Aorta (tissue), 5 donors: ENCODE measurements around the gene ARHGAP10. TPM values are rescaled to one million over a fixed set of nuclear protein-coding genes. Genes with fewer than 3 reads are reported as not detected.

Experiments
- ATAC-seq: fragments of 200-7000 bp; cut with Tn5 transposase; one replicate; pipeline ENCODE4 v1.9.1; 2022; ENCODE audit warnings: moderate library complexity; ENCODE audit not compliant: low FRiP score
- DNase-seq, 2 donors: peaks; one replicate each; pipeline ENCODE4 v3.0.0-alpha.2; 2020
- H3K27ac ChIP-seq, 2 donors: one replicate each; pipeline ENCODE4 v1.5.1; 2013; ENCODE audit warnings: low read length in 2 of 2, mild to moderate bottlenecking in 2 of 2, moderate library complexity in 2 of 2, control low read depth in 1 of 2, inconsistent platforms in 1 of 2, low read depth in 1 of 2
- H3K27me3 ChIP-seq, 2 donors: one replicate each; pipeline ENCODE4 v1.6.1; 2013; ENCODE audit warnings: control low read depth in 1 of 2, low read length in 1 of 2, mild to moderate bottlenecking in 1 of 2, moderate library complexity in 1 of 2; ENCODE audit not compliant: insufficient read depth in 2 of 2, control insufficient read depth in 1 of 2
- H3K36me3 ChIP-seq, 2 donors: one replicate each; pipeline ENCODE4 v1.6.1; 2013; ENCODE audit warnings: control low read depth in 1 of 2, low read length in 1 of 2, mild to moderate bottlenecking in 1 of 2; ENCODE audit not compliant: insufficient read depth in 2 of 2, control insufficient read depth in 1 of 2
- H3K4me1 ChIP-seq, 2 donors: one replicate each; pipeline ENCODE4 v1.6.1; 2013; ENCODE audit warnings: low read length in 2 of 2, control low read depth in 1 of 2, mild to moderate bottlenecking in 1 of 2, moderate library complexity in 1 of 2; ENCODE audit not compliant: insufficient read depth in 2 of 2, control insufficient read depth in 1 of 2
- H3K4me3 ChIP-seq, 2 donors: one replicate each; pipeline ENCODE4 v1.5.1; 2013; ENCODE audit warnings: low read length in 2 of 2, control low read depth in 1 of 2, mild to moderate bottlenecking in 1 of 2
- H3K9me3 ChIP-seq: one replicate; pipeline ENCODE4 v1.6.1; 2013; ENCODE audit warnings: mild to moderate bottlenecking, low read length; ENCODE audit not compliant: control insufficient read depth
- WGBS, 2 donors: extraction: QIAGEN DNeasy Blood & Tissue Kit; methylation state at CpG; one replicate each; pipeline ENCODE4 v1.1.7; 2013; 5-methylcytosine and 5-hydroxymethylcytosine counted together
- intact Hi-C, 2 donors: fragments of 100-400 bp; cut with DNase I; formaldehyde crosslinking; loops; one replicate each; pipeline versions ENCODE4 v1.14.2 to v1.15.0; 2022
- polyA plus RNA-seq, 2 donors: library from polyadenylated mRNA; stranded (reverse); fragments of 200-250 nt; gene quantifications; one replicate each; pipeline ENCODE4 v1.2.3, GENCODE V29; 2013
- total RNA-seq, 2 donors: library from RNA; stranded (reverse); fragmentation: NEBNext Ultra II Directional; extraction: Animal tissue kit (Norgen Biotek cat#: 25700); gene quantifications; one replicate each; pipeline ENCODE4 v1.2.1, GENCODE V29; 2021
- donor health status: healthy with polysubstance abuse.
- donor health status: Bipolar disorder and iron deficiency.
- donor health status: DM: no; HTN: no; CAD: no.
- donor health status: DM: no; HTN: no; CAD: no.
- donor health status: DM: yes; HTN: yes; CAD: no.

ARHGAP10 gene
- total and polyA plus RNA-seq, 4 donors = 47.3 to 94.5 (median 63.5) TPM

DNA sequence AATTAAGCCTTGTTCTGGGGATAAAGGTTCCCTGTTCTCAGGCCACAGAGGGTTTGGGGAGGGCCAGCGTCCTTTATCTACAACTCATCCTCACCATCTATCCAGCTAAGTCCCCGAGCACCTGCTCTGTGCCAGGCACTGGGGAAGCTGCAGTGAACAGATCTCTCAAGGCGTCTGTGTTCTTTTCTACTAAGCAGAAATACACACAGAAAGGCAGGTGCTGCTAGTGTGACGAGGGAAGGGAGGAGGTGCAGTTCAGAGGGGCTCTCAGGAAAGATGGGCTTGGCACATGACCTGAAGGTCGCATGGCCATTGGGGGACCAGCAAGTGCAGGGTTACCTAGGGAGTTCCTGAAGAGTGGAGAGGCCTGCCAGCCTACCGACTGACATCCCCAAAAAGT is 358.1 kb downstream of the ARHGAP10 start:
- H3K4me3 ChIP-seq = no peak overlapping the region
- intact Hi-C loops = no loop called here
- no peaks in the 10 kb centered on the region for H3K4me1 ChIP-seq
- H3K36me3 ChIP-seq = no peaks in the 10 kb centered on the region
- ATAC-seq (no peak), DNase-seq (no peak)
- WGBS, 2 donors = 89 to 92% methylated on average over 6 of the region's 6 CpGs
- no peaks in the 10 kb centered on the region for H3K9me3 ChIP-seq
- no peak overlapping the region for H3K27ac ChIP-seq
- no peaks in the 10 kb centered on the region for H3K27me3 ChIP-seq

DNA sequence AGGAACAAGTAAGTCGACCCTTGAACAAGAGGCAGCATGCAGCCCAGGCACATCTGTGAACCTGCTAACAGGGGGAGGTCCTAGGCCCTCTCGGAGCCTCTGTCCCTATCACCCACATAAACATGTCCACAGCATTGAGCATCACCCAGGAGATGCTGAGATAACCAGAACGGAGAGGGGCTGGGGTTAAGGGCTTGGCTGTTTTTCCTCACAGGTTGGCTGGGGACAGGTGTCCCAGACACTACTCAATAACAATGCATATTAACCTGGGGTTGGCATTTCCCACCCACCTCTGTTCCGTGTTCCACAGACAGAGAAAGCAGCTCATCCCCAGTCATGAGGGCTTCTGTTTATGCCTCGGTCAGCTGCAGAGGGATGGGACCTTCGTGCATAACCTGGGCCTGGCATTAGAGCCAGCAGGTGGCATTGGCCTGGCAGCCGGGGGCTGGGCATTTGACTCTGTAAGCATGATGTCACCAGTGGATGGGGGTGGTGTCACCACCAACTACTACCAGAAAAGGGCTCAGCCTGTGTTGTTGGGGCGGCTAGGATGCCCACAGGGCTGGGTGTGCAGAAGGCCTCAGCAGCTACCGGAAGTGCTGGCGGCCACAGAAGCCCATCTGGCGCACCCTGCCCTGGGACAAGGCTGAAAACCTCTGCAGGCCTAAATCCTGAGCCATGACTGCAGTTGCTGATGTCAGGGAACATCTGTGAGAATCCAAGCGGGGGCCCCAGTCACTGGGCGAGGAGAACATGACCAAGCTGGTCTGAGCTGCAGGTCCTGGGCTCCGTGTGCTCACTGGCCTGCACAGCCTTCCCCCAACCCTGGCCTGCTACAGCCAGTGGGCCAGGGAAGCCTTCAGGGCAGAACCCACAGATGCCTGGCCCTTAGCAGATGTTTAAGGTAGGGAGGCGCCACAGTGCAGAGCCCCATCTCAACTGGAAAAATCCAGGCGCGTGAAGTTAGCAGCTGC is 358.9 kb downstream of the ARHGAP10 start:
- DNase-seq = no peak
- intact Hi-C loops = no loop called here
- Histone ChIP-seq H3K9me3 (no peaks in the 10 kb centered on the region), H3K27ac (no peak overlapping the region), H3K27me3 (no peaks in the 10 kb centered on the region), H3K4me3 (no peak overlapping the region), H3K36me3 (no peaks in the 10 kb centered on the region), H3K4me1 (no peaks in the 10 kb centered on the region)
- WGBS, 2 donors = 93 to 95% methylated on average over 17 of the region's 17 CpGs
- peak; percentile 24 for ATAC-seq

DNA sequence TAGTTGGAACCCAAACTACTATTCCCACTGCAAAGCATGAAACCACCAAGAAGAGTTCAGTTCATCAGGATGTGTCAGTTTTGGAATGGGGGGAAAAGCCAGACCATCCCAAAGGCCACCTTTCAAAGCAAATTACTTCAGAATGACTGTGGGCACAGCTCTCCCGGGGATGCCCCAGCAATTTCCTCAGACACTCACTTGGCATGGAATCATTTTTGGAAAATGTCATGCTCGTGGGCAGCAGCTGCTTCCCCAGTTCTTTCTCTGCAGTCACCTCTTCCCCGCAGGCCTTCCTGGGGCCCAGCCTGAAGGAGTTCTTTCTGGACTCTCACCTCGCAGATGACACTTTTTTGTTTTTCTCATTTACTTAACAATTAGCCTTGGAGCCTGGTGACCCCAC is 360.0 kb downstream of the ARHGAP10 start:
- Histone ChIP-seq H3K27ac (no peak overlapping the region), H3K4me3 (no peak overlapping the region), H3K27me3 (no peaks in the 10 kb centered on the region), H3K4me1 (no peaks in the 10 kb centered on the region), H3K9me3 (no peaks in the 10 kb centered on the region), H3K36me3 (no peaks in the 10 kb centered on the region)
- ATAC-seq (no peak), DNase-seq (no peak)
- 72 to 73% methylated on average over 4 of the region's 4 CpGs for WGBS, 2 donors
- intact Hi-C loops = no loop called here

DNA sequence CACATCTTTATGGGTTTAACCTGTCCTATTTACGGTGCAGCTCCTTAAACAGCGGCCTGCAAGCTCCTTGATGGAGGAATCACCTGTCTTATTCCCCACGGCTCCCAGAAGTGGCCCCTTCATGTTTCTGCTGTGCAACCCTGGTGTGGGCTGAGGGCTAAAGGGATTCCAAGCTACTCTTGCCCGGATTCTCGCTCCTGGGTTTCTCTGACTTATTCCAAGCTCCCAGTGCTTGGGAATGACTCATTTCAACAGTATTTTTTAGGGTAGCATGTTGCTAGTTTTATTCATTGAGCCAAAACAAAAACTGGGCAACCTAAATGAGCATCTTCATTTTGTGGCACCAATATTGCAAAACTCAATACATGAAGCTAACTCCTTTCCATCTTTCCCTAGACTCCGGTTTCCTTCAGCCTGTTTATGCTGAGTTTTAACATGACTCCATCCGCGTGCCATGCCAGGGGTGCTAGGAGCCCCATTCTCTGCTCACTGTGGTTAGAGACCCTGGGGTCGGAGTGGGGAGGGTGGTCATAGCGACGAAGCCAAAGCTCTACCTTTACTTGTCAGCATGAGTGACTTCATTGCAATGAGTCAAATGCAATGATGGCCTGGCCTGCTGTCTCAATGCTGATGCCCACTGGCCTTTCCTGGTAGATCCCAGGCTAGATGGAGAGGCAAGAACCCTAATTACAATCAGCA is 360.6 kb downstream of the ARHGAP10 start:
- intact Hi-C loops = no loop called here
- no peak for DNase-seq
- no peak for ATAC-seq
- Histone ChIP-seq H3K27me3 (no peaks in the 10 kb centered on the region), H3K9me3 (no peaks in the 10 kb centered on the region), H3K4me3 (no peak overlapping the region), H3K36me3 (no peaks in the 10 kb centered on the region), H3K27ac (no peak overlapping the region), H3K4me1 (no peaks in the 10 kb centered on the region)
- 93 to 94% methylated on average over 11 of the region's 11 CpGs for WGBS, 2 donors

DNA sequence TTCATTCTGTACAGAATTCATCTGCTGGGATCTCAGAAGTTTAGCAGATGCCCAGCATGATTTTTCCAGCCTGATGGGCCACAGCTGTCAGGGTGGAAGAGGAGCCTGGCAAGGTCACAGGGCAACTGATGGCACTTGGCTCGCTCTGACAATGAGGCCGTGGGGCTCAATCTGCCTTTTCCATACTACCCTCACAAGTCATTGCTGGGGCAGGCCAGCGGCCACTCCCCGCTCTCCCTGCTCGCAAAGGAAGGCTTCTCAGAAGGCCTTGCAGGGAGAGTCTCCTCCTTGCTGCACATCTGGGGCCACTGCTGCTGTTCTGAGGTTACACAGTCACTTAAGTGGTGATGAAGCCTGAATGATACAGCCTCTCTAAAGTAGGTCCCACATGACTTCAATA is 361.2 kb downstream of the ARHGAP10 start:
- H3K27me3 ChIP-seq = no peaks in the 10 kb centered on the region
- WGBS, 2 donors = 97 to 99% methylated on average over 5 of the region's 5 CpGs
- H3K4me3 ChIP-seq = no peak overlapping the region
- intact Hi-C loops = no loop called here
- H3K36me3 ChIP-seq = no peaks in the 10 kb centered on the region
- H3K4me1 ChIP-seq = no peaks in the 10 kb centered on the region
- no peak overlapping the region for H3K27ac ChIP-seq
- DNase-seq = no peak
- no peaks in the 10 kb centered on the region for H3K9me3 ChIP-seq
- no peak for ATAC-seq

DNA sequence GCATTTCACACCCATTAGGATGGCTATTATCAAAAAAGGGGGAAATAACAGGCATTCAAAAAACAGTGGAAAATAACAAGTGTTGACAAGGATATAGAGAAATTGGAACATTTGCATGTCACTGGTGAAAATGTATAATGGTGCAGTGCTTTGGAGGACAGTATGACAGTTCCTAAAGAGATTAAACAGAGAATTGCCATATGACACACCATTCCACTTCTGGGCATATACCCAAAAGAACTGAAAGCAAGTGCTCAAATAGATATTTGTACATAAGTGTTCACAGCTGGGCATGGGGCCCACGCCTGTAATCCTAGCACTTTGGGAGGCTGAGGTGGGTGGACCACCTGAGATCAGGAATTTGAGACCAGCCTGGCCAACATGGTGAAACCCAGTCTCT is 362.3 kb downstream of the ARHGAP10 start:
- no peak overlapping the region for H3K4me3 ChIP-seq
- no peak overlapping the region for H3K27ac ChIP-seq
- H3K4me1 ChIP-seq = no peaks in the 10 kb centered on the region
- DNase-seq (no peak), ATAC-seq (no peak)
- WGBS, 2 donors = 95 to 96% methylated on average over 1 of the region's 1 CpG
- H3K36me3 ChIP-seq = no peaks in the 10 kb centered on the region
- intact Hi-C loops = no loop called here
- no peaks in the 10 kb centered on the region for H3K9me3 ChIP-seq
- H3K27me3 ChIP-seq = no peaks in the 10 kb centered on the region

DNA sequence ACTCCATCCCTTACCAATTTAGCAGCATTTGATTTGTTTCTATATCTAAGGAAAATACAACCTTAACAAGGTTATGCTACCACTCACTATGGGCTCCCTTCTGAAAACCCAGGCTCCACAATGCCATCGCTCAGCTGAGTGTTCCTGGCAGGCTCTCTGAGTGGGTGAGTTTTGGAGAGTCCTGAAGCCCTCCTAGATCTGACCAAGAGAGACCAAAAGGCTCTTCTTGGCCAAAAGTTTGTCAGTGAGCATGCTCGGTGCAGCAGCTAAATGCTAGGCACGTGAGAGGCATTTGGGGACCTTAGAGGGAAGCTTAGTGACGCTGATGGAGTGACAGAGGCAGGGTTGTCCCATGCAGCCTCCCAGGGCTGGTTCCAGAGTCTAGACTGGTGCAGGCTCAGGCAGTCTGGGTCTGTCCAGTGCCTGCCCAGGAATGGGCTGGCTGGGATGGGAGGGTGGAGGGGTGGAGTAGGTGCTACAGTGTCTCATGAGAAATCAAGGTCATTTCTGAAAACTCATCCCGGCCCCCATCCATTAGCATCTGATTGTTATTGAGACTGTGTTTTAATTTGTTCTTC is 363.5 kb downstream of the ARHGAP10 start:
- WGBS, 2 donors = 90 to 96% methylated on average over 5 of the region's 5 CpGs
- intact Hi-C loops = no loop called here
- no peaks in the 10 kb centered on the region for H3K27me3 ChIP-seq
- H3K27ac ChIP-seq = no peak overlapping the region
- no peaks in the 10 kb centered on the region for H3K9me3 ChIP-seq
- no peaks in the 10 kb centered on the region for H3K4me1 ChIP-seq
- no peaks in the 10 kb centered on the region for H3K36me3 ChIP-seq
- ATAC-seq (no peak), DNase-seq (no peak)
- H3K4me3 ChIP-seq = no peak overlapping the region

DNA sequence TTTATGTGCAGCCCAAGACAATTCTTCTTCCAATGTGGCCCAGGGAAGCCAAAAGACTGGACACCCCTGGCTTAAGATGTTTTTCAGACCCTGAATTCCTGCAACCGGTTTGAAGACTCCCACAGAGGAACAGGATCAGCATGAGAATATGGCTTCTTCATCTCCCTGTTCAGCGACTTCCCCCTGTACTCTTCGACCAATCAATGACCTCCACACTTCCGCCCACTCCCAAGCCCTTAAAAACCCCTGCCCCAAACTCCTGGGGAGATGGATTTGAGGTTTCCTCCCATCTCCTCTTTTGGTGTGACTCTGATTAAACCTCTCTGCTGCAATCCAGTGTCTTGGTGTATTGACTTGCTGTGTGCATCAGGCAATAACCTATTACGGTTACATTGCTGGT is 365.9 kb downstream of the ARHGAP10 start:
- Histone ChIP-seq H3K9me3 (no peaks in the 10 kb centered on the region), H3K4me1 (no peaks in the 10 kb centered on the region)

More for the DNA sequence above, 365.9 kb downstream of the ARHGAP10 start:
- intact Hi-C loops = no loop called here
- no peak overlapping the region for H3K27ac ChIP-seq
- no peaks in the 10 kb centered on the region for H3K27me3 ChIP-seq
- 85 to 92% methylated on average over 5 of the region's 5 CpGs for WGBS, 2 donors
- H3K4me3 ChIP-seq = no peak overlapping the region
- ATAC-seq (no peak), DNase-seq (no peak)
- H3K36me3 ChIP-seq = no peaks in the 10 kb centered on the region
